Activated naive CD4-positive, alpha-beta T cell treated with anti-CD3 and anti-CD28 coated beads for 36 hours (primary cell): Measurements from ENCODE around the gene LTA. TPM values are rescaled to one million over a fixed set of nuclear protein-coding genes. Genes with fewer than 3 reads are reported as not detected.
"Not testable (repeated sequence)": the region's sequence is repeated elsewhere in the genome, so short reads cannot be mapped to it uniquely, and the experiment has no call there.

Experiments
- CTCF ChIA-PET: fragments of 350-600 bp; sonication (Branson Sonifier 250); formaldehyde crosslinking; loops from one replicate; lab custom pipeline; 2021; ENCODE audit warnings: antibody characterized with exemption; lab: Charles Lee
- DNase-seq: peaks from one replicate; pipeline ENCODE4 v3.0.0-alpha.2; 2020
- H3K27ac Mint-ChIP-seq: one replicate; pipeline ENCODE4 v1.8.0; 2021; ENCODE audit warnings: mild to moderate bottlenecking, mixed read lengths
- H3K27me3 Mint-ChIP-seq: one replicate; pipeline ENCODE4 v1.8.0; 2021; ENCODE audit warnings: low read depth, mixed read lengths
- H3K36me3 Mint-ChIP-seq: one replicate; pipeline ENCODE4 v1.8.0; 2021; ENCODE audit warnings: low read depth, mixed read lengths
- H3K4me1 Mint-ChIP-seq: one replicate; pipeline ENCODE4 v1.8.0; 2021; ENCODE audit warnings: low read depth, mixed read lengths
- H3K4me3 Mint-ChIP-seq: one replicate; pipeline ENCODE4 v1.8.0; 2021; ENCODE audit warnings: mild to moderate bottlenecking, moderate library complexity, mixed read lengths
- H3K9me3 Mint-ChIP-seq: one replicate; pipeline ENCODE4 v1.8.0; 2021; ENCODE audit warnings: mixed read lengths
- intact Hi-C: fragments of 100-400 bp; cut with micrococcal nuclease; formaldehyde crosslinking; loops from one replicate; pipeline ENCODE4 v1.15.1; 2023
- total RNA-seq, 2 experiments: library from RNA; stranded (reverse); gene quantifications; one replicate each; pipeline ENCODE4 v1.2.3, GENCODE V29; 2021

LTA gene
- total RNA-seq, 2 experiments from 2014 or later: 165 to 173 TPM

DNA sequence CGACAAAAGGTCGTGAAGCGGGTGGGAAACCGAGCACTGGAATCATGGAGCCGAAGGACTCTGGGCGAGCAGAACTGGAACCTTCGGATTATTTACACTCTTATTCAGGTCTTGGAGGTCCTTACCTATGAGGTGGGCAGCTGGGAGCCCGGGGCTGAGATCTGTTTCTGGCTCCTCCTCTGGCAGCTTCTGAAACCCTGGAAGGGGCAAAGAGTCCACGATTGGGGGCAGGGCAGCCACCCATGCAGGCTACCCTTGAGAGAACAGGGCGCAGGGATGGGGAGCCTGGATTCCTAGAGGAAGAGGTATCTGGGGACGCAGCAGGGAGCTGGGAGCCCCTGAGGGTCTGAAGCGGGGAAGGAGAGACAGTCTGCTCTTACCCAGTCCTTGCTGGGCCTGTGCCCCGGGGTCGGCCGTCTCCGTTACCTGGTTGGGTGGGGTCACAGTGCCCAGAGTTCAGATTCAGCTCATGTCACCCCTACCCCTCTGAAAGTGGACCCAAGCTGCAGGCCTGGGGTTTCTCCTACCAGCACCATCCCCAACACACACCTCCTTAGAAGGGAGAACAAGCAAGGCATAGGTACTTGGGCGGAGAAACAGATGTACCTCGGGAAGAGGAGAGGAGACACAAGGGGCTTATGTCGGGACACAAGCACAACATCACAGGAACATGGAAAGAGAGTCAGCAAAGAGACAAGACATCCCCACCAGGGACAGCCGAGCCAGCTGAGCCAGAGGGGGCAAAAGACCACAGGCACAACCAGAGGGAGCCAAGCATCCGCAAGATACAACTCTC is 9.5 kb downstream of the LTA start:
- Mint-ChIP-seq H3K4me3 (peak overlapping the region; percentile 99), H3K4me1 (peaks cover 57% of the 10 kb centered on the region), H3K27ac (peak overlapping the region; percentile 99), H3K9me3 (no peaks in the 10 kb centered on the region), H3K36me3 (peaks cover 35% of the 10 kb centered on the region), H3K27me3 (no peaks in the 10 kb centered on the region)
- DNase-seq: peak; percentile 36
- intact Hi-C loops: loop anchor here (1.0 kb wide), 4 partner anchors 16 to 39 kb away; partner anchors contain the start of genes NFKBIL1 and PRRC2A
- CTCF ChIA-PET: interaction anchor here (1.0 to 19.5 kb wide), 6 partner anchors 6 to 204 kb away, joined by 3 to 618 read pairs (median 54); partner anchors contain the start of genes ATP6V1G2, DDX39B, NCR3 and NFKBIL1

DNA sequence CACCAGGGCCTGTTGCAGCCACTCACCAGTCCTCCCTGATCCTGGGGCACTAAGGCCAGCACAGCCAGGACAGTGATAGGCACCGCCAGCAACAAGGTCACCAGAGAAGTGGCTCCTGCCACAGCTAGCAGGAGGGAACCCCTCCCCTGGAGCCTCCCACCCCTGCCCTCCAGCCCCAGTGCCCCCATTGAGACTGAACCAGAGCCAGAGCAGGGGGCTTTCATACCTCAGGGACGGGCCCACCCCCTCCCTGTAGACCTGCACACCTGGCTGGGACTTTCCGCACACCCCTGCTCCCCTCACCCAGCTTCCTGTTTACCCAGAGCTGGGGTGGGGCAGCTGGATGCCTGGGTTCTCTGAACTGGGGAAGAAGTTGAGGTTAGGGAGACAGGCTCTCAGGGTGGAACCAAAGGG is 10.1 kb downstream of the LTA start, which contains the start of gene LTB:
Gene LTB, minus strand, starts transcription at position 195 of the 414 bp plus-strand sequence. Its CDS starts 7 bp downstream, at position 188.
- Mint-ChIP-seq H3K36me3 (peaks cover 29% of the 10 kb centered on the region), H3K4me3 (peak within 1 kb of the TSS; percentile 99), H3K27me3 (no peaks in the 10 kb centered on the region), H3K4me1 (peaks cover 63% of the 10 kb centered on the region), H3K9me3 (no peaks in the 10 kb centered on the region), H3K27ac (peak within 1 kb of the TSS; percentile 99)
- peak; percentile 73 for DNase-seq
- intact Hi-C loops: no loop called here
- CTCF ChIA-PET: interaction anchor here (1.0 to 19.5 kb wide), 6 partner anchors 7 to 204 kb away, joined by 3 to 618 read pairs (median 54); partner anchors contain the start of genes ATP6V1G2, DDX39B, NCR3 and NFKBIL1

DNA sequence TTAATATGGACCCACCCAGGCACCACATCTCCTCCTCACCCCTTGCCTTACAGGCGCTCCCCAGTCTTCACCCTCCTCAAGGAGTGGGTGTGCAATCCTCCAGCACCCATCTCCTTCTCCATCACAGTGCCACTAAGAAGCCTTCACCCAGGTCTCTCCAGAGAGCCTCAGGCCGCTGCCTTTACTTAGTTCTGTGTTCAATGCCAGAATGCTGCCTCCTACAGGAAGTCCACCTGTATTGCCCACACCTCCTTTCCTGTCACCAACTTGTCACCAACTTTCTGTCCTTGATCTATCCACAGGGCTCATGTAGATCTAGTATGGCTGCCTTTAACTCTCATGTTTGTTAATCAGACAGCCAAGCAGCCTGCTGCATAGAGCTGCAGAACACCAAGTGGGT is 13.4 kb downstream of the LTA start:
- no peaks in the 10 kb centered on the region for H3K9me3 Mint-ChIP-seq
- H3K4me1 Mint-ChIP-seq: peaks cover 58% of the 10 kb centered on the region
- H3K27me3 Mint-ChIP-seq: no peaks in the 10 kb centered on the region
- H3K36me3 Mint-ChIP-seq: peaks cover 15% of the 10 kb centered on the region
- peak overlapping the region; percentile 91 for H3K27ac Mint-ChIP-seq
- peak; percentile 84 for DNase-seq
- CTCF ChIA-PET: interaction anchor here (2.2 to 19.5 kb wide), 5 partner anchors 10 to 35 kb away, joined by 8 to 618 read pairs (median 78); partner anchors contain the start of genes ATP6V1G2, DDX39B, NCR3 and NFKBIL1
- H3K4me3 Mint-ChIP-seq: peak overlapping the region; percentile 52
- intact Hi-C loops: loop anchor here (1.0 to 5.0 kb wide), 2 partner anchors 17 to 383 kb away; no protein-coding TSS in a partner anchor

DNA sequence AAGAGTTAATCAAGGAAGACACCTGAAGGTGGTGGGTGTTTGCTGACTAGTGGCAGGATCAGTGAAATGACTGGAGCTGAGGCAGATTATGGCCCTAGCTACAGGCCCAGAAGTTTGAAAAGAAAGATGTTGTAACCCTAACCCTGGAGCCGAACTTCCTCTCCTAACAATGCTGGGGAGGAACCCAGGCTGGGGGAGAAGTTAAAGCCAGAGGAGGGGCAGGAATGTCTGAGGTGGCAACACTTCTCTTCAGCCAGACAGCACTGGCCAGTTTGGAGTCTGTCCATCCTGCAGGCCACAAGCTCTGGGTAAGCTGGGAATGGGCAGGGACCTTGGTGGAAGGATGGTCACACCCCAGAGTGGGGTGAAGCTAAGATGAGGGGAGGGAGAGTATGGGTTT is 13.9 kb downstream of the LTA start, which contains the start of gene LST1:
Gene LST1, plus strand, starts transcription at position 270 of the 400 bp plus-strand sequence. CDS start 1,023 bp downstream, outside the sequence.
- peak within 1 kb of the TSS; percentile 81 for H3K4me3 Mint-ChIP-seq
- H3K27me3 Mint-ChIP-seq: no peaks in the 10 kb centered on the region
- no peaks in the 10 kb centered on the region for H3K9me3 Mint-ChIP-seq
- H3K36me3 Mint-ChIP-seq: peaks cover 13% of the 10 kb centered on the region
- H3K27ac Mint-ChIP-seq: peak within 1 kb of the TSS; percentile 91
- H3K4me1 Mint-ChIP-seq: peaks cover 57% of the 10 kb centered on the region
- CTCF ChIA-PET: interaction anchor here (0.5 to 19.5 kb wide), 6 partner anchors 10 to 744 kb away, joined by 3 to 618 read pairs (median 46); partner anchors contain the start of genes ATP6V1G2, DDX39B, NCR3 and NFKBIL1
- peak; percentile 32 for DNase-seq
- intact Hi-C loops: loop anchor here (5.0 kb wide), 1 partner anchor 384 kb away; no protein-coding TSS in a partner anchor

DNA sequence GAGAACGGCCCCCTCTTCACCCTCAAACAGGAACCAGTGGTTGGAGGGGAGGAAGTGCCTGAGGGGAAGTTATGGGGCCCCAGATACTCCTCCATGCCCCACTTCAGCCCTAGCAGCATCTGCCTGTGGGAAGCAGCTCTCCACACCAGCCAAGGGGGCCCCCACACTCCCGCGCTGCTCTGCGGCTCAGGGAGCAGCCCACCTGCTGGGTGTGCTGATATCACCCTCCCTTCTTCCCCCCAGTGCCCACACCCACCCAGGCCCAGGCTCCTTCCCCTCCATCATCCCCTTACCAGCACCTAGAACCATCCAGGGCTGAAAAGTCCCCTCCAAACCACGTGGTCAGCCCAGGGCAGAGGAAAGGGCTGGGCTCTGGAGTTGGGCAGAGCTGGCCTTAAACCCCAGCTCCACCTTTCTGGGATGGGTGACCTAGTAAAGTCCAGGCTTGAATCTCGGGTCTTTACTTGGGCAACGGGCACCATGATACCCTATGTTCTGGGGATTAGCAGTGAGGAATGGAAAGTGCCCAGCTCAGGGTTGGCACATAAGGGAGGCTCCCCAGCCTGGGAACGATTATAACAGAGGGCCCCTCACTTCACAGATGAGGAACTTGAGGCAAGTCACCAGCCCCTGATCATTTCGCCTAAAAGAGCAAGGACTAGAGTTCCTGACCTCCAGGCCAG is 14.7 kb downstream of the LTA start:
- DNase-seq: peak; percentile 41
- peak overlapping the region; percentile 81 for H3K4me3 Mint-ChIP-seq
- peaks cover 6% of the 10 kb centered on the region for H3K36me3 Mint-ChIP-seq
- peak overlapping the region; percentile 91 for H3K27ac Mint-ChIP-seq
- CTCF ChIA-PET: interaction anchor here (2.2 to 19.5 kb wide), 6 partner anchors 9 to 94 kb away, joined by 6 to 618 read pairs (median 46); partner anchors contain the start of genes ATP6V1G2, DDX39B, NCR3 and NFKBIL1
- no peaks in the 10 kb centered on the region for H3K9me3 Mint-ChIP-seq
- H3K4me1 Mint-ChIP-seq: peaks cover 57% of the 10 kb centered on the region
- no peaks in the 10 kb centered on the region for H3K27me3 Mint-ChIP-seq
- intact Hi-C loops: loop anchor here (5.0 kb wide), 1 partner anchor 384 kb away; no protein-coding TSS in a partner anchor

DNA sequence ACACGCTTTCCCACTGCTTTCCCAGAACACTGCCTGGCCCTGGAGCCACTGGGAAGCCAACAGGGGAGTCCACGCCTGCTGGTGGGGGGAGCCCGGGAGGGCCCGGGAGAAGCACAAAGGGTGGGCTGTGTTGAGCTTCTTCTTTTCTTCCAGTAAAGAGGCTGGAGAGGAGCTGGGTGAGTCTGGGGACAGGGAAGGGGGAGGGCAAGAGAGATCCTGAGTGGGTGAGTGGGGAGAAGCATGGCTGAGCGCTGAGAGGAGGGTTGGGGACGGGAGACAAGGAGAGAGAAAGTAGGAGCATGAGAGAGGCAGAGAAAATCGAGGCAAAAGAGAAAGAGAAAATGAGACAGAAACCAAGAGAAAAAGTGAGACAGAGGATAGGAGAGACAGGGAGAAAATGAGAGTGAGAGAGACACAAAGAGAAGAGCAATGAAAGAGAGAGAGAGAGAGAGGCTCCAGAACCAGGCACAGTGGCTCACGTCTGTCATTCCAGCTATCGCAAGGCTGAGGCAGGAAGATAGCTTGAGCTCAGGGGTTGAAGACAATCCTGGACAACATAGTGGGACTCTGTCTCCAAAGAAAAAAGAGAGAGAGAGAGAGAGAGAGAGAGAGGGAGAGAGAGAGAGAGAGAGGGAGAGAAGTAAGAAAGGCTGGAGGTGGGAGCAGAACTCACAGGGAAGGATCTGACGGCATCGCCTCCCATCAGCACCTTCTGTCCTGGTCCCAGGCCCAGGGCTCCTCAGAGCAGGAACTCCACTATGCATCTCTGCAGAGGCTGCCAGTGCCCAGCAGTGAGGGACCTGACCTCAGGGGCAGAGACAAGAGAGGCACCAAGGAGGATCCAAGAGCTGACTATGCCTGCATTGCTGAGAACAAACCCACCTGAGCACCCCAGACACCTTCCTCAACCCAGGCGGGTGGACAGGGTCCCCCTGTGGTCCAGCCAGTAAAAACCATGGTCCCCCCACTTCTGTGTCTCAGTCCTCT is 16.0 kb downstream of the LTA start:
- intact Hi-C loops: loop anchor here (5.0 kb wide), 1 partner anchor 386 kb away; no protein-coding TSS in a partner anchor
- Mint-ChIP-seq H3K27ac (peak overlapping the region; percentile 91), H3K9me3 (no peaks in the 10 kb centered on the region)

DNA sequence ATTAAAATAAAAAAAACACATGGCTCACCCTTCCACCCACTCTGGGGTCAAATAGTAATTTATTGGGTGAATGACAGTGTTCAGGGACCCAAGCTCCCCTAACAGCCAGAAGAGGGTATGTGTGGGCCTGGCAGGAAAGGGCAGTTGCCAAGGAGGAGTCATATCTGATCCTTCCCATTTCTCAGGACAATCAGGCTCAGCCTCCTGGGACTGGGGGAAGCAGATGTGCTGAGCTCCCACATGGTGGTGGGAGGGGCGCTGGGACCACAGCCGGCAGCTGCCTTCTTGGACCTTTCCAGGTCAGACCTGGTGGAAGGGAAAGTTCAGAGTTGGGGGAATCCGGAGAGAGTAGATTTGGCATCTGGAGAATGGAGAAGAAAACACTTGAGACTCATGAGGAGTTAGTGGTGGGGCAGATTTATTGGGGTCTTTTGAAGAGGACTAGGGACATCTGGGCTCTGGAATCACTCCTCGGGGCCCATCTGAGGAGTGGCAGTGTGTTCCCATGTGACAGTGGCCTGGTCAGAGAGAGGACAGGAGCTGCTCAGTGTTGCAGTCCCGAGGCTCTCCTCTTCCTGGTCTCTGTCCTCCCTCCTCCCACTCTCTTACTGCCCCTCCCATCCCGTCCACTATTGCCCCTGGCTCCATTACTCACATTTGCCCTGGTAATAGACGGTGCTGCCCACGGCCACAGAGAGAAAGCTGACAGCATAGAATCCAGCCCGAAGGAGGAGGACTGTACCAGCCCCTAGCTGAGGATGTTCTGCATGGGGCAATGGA is 17.0 kb downstream of the LTA start:
- H3K4me1 Mint-ChIP-seq: peaks cover 65% of the 10 kb centered on the region
- H3K4me3 Mint-ChIP-seq: no peak overlapping the region
- intact Hi-C loops: loop anchor here (5.0 kb wide), 1 partner anchor 387 kb away; no protein-coding TSS in a partner anchor
- H3K36me3 Mint-ChIP-seq: peaks cover 2% of the 10 kb centered on the region
- CTCF ChIA-PET: interaction anchor here (0.6 to 19.5 kb wide), 5 partner anchors 7 to 147 kb away, joined by 4 to 618 read pairs (median 78); partner anchors contain the start of genes ATP6V1G2, DDX39B, NCR3 and NFKBIL1
- no peak for DNase-seq
- no peaks in the 10 kb centered on the region for H3K27me3 Mint-ChIP-seq
- no peaks in the 10 kb centered on the region for H3K9me3 Mint-ChIP-seq
- H3K27ac Mint-ChIP-seq: peak overlapping the region; percentile 39

More for the DNA sequence above, 16.0 kb downstream of the LTA start:
- CTCF ChIA-PET: interaction anchor here (0.6 to 19.5 kb wide), 10 partner anchors 7 to 766 kb away, joined by 3 to 618 read pairs (median 6); partner anchors contain the start of genes ATP6V1G2, DDX39B, NCR3 and NFKBIL1
- peaks cover 2% of the 10 kb centered on the region for H3K36me3 Mint-ChIP-seq
- no peaks in the 10 kb centered on the region for H3K27me3 Mint-ChIP-seq
- H3K4me1 Mint-ChIP-seq: peaks cover 62% of the 10 kb centered on the region
- H3K4me3 Mint-ChIP-seq: peak overlapping the region; percentile 81
- no peak for DNase-seq

DNA sequence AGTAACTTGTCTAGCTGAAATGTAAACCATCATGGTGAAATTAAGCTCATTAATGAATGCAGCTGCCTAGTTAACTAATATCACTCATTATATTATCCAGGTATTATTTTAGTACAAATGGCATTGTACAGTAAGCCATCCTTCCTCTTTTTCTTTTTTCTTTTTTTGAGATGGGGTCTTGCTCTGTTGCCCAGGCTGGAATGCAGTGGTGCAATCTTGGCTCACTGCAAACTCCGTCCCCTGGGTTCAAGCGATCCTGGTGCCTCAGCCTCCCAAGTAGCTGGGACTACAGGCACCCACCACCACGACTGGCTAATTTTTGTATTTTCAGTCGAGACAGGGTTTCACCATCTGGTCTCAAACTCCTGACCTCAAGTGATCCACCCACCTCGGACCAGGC is 18.6 kb downstream of the LTA start:
- H3K27me3 Mint-ChIP-seq, H3K36me3 Mint-ChIP-seq, intact Hi-C loops, H3K9me3 Mint-ChIP-seq, H3K4me3 Mint-ChIP-seq, H3K27ac Mint-ChIP-seq, DNase-seq: not testable (repeated sequence)
- H3K4me1 Mint-ChIP-seq: peaks cover 60% of the 10 kb centered on the region
- CTCF ChIA-PET: interaction anchor here (0.8 to 19.5 kb wide), 4 partner anchors 5 to 40 kb away, joined by 3 to 618 read pairs (median 530); partner anchors contain the start of genes ATP6V1G2, DDX39B, LST1 and LTA

DNA sequence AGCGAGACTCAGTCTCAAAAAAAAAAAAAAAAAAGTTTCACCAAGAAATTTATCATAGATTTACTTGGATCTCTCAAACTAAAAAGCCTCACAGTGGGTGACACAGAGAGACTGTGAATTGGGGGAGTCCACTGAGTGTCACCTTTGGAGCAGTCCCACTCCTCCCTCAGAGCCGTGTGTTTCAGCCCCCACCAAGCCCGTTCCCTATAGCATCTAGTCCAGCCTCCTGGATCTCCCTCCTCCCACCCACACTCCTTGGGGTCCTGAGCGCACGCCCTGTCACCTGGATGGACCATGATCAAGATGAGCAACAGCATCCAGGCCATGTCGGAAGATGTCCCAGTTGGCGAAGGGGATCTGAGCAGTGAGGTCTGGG is 20.3 kb downstream of the LTA start:
- H3K4me3 Mint-ChIP-seq: no peak overlapping the region
- CTCF ChIA-PET: interaction anchor here (0.8 to 13.0 kb wide), 6 partner anchors 9 to 238 kb away, joined by 3 to 618 read pairs (median 5); partner anchors contain the start of genes ATP6V1G2, DDX39B, LST1 and LTA
- DNase-seq: no peak
- no peaks in the 10 kb centered on the region for H3K27me3 Mint-ChIP-seq
- H3K4me1 Mint-ChIP-seq: peaks cover 51% of the 10 kb centered on the region
- intact Hi-C loops: no loop called here
- no peaks in the 10 kb centered on the region for H3K36me3 Mint-ChIP-seq
- H3K9me3 Mint-ChIP-seq: no peaks in the 10 kb centered on the region
- peak overlapping the region; percentile 57 for H3K27ac Mint-ChIP-seq

DNA sequence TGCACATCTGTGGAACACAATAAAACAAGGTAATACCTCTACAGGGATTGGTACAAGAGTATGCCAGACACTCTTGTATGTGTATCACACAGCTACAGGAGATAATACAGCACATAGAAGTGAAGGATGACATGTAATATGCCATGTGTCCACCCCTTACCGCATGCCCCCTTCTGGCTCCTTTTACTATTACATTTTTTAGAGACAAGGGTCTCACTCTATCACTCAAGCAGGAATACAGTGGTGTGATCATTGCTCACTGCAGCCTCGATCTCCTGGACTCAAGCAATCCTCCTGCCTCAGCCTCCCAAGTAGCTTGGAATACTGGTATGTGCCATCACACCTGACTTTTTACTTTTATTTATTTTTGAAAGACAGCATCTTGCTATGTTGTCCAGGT is 24.9 kb downstream of the LTA start:
- Mint-ChIP-seq H3K27me3 (no peaks in the 10 kb centered on the region), H3K4me3 (no peak overlapping the region), H3K4me1 (peaks cover 43% of the 10 kb centered on the region), H3K27ac (peak overlapping the region; percentile 77), H3K36me3 (no peaks in the 10 kb centered on the region), H3K9me3 (no peaks in the 10 kb centered on the region)
- peak; percentile 56 for DNase-seq
- intact Hi-C loops: loop anchor here (1.0 kb wide), 2 partner anchors 16 to 197 kb away; no protein-coding TSS in a partner anchor
- CTCF ChIA-PET: interaction anchor here (0.8 to 13.0 kb wide), 14 partner anchors 13 to 141 kb away, joined by 4 to 618 read pairs (median 24); partner anchors contain the start of genes AIF1, ATP6V1G2, DDX39B and LST1
